Stimulated activated CD4-positive, alpha-beta T cell treated with anti-CD3 and anti-CD28 coated beads, TNF-alpha, amount 100 ng/mL, for 1 hour (primary cell): ENCODE results near the gene TBCE.
"Not testable (repeated sequence)": the region's sequence is repeated elsewhere in the genome, so short reads cannot be mapped to it uniquely, and the experiment has no call there.

Experiments used
- DNase-seq, 3 donors: peaks; one replicate each; pipeline ENCODE4 v3.0.0-alpha.2; 2020; ENCODE audit warnings: low read depth in 3 of 3, low spot score in 1 of 3

Gene TBCE

DNA sequence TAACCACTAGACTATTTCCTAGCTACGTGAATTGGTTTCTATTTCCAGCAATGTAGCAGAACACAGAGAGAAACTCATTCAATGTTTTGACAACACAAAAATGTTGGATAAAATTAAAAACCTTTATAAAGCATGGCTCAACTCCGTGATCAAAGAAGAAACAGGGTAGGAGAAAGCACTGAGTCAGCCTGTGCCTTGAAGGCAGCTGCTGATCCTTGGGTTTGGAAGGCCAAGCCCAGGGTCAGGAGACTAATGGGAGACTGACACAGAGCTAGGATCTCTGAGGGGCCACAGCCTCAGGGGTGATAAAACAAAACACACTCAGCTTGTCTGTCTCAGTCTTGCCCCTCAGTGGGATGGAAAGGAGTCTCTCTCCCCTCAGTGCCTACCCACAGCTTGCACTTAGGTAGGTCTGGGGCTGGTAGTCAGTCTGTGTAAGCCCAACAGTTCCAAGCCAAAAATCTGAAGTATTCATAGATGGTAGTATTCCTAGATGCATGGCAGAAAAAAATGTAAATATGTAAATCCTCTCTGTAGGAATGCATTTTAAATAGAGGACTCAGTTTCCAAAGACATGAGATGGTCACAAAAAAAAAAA lies 83.8 kb downstream of the TBCE start:
- DNase-seq, result no peak

DNA sequence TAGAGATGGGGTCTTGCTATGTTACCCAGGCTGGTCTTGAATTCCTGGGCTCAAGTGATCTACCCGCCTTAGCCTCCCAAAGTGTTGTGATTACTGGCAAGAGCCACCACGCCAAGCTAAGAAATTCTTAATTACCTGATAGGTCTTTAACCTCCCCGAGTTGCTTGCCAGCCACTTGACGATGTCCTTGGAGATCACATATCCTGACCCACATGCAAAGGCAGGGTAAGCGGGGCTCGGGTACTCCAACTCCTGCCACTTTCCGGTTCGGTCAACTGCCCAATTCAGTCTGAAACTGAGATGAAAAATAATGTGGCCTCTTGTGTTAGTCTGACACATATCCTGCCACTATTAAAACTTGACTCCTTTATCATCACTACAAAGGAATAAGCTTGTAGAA lies 86.8 kb downstream of the TBCE start:
- no peak for DNase-seq

DNA sequence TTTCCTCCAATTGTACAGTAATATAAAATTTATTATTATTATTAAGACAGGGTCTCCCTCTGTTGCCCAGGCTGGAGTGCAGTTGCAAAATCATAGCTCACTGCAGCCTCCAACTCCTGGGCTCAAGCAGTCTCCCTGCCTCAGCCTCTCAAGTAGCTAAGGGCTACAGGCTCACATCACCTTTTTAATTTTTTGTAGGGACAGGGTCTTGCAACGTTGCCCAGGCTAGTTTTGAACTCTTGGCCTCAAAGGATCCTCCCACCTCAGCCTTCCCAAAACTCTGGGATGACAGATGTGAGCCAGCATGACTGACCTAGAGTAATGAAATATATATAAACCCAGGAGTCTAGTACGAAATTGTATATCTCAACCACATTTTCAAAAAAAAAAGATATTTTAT lies 87.9 kb downstream of the TBCE start:
- DNase-seq, result no peak

DNA sequence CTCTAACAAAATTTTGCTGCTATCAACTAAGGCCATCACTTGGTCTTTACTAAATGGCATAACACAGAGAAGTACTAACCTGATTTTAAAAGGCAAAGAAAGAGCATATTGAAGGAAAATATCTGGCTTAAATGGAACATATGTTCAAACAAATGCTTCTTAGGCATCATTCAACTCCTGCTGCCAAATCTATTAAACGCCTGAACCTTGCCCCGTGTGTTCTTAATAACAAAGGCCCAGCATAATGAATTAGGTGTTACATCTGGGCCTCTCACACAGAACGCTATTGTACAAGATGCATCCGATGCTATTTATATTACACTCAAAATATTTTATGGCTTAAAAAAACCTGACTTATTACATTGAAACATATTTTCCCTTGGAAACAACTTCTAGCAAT lies 88.6 kb downstream of the TBCE start:
- DNase-seq, result no peak

DNA sequence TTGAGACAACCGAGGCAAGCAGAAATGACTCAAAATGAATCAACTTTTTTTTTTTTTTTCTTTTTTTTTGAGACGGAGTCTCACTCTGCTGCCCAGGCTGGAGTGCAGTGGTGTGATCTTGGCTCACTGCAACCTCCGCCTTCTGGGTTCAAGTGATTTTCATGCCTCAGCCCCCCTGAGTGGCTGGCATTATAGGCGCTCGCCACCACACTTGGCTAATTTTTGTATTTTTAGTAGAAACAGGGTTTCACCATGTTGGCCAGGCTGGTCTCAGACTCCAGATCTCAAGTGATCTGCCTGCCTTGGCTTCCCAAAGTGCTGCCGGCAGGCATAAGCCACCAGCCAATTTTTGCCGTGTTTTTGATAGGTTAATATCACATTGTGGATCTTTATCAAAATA lies 90.6 kb downstream of the TBCE start:
- not testable (repeated sequence) for DNase-seq

DNA sequence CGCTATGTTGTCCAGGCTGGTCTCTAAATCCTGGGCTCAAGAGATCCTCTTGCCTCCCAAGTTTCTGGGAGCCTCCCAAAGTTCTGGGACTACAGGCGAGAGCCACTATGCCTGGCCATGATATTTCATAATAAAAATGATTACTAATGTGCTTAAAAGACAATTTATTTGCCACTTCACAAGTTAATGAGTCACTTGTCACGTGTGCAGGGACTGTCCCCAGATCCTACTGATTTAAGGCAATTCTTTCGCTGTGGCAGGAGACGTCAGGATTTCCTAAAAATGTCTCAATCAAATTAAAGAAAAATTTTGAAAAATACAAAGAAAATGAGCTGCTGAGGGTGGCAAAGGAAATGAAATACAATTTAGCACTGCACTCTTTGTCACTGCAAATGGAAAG lies 93.5 kb downstream of the TBCE start:
- DNase-seq, result no peak

DNA sequence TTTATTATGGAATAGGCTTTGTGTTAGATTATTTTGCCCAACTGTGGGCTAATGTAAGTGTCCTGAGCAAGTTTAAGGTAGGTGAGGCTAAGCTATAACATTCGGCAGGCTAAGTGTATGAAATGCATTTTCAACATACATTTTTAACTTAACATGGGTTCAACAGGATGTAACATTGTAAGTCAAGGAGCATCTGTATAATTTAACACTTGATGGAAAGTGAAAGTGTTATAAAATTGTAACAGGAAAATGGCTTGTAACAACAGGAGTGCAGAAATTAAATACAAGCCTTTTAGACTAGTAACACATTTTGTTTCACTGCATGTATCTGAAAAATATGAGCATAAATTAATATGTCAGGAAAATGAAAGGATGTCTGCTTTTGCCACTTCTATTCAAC lies 94.7 kb downstream of the TBCE start:
- DNase-seq, result no peak

DNA sequence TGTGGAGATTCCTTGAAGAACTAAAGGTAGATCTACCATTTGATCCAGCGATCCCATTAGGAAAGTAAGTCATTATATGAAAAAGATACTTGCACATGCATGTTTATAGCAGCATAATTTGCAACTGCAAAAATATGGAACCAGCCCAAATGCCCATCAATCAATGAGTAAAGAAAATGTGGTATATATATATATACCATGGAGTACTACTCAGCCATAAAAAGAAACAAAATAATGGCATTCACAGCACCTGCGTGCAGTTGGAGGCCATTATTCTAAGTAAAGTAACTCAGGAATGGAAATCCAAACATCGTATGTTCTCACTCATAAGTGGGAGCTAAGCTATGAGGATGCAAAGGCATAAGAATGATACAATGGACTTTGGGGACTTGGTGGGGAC lies 95.6 kb downstream of the TBCE start:
- DNase-seq, result not testable (repeated sequence)

DNA sequence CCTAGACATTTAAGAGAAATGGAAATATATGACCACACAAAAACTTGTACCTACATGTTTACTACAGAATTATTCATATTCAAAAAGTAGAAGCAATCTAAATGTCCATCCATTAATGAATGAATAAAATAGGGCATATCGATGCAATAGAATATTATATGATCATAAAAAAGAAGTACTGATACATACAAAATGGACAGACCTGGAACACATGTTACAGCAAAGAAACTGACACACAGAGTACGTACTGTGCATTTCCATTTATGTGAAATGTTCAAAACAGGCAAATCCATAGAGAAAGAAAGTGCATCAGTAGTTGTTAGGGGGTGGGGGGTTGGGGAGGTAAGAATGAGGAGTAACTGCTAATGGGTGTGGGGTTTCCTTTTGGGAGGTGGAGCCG lies 97.8 kb downstream of the TBCE start:
- DNase-seq, result no peak

DNA sequence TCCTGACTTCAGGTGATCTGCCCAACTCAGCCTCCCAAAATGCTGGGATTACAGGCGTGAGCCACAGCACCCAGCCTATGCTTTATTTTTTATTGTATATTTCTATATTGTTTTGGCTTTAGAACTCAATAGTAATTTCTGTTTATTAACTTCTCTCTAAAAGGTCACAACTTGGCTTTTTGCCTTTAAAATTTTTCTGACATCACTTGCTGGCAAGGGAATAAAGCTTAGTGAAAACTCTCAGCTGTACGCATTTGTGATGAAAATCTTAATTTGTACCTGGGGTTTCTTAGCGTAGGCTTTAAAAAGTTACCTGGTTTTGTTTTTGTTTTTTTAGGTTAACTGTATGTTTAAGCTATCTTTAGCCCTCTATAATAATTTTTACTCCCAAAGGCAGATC lies 100.8 kb downstream of the TBCE start:
- DNase-seq, result no peak

DNA sequence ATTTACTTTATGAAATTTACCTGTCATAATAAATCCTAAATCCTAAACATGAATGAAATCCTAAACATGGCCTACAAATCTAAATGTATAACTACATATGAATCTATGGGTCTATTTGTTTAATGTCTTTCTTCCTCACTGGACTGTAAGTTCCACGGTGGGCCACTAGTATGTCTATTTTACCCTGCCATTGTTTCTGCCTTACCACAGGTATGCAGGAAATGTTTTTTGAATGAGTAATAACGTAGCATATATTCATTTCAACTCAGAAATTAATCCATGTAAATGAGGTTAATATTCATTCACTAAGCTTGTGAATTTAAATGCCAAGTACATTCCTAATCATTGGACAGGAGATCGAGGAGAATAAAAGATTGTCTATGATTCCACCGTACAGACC lies 101.7 kb downstream of the TBCE start:
- DNase-seq, result no peak

DNA sequence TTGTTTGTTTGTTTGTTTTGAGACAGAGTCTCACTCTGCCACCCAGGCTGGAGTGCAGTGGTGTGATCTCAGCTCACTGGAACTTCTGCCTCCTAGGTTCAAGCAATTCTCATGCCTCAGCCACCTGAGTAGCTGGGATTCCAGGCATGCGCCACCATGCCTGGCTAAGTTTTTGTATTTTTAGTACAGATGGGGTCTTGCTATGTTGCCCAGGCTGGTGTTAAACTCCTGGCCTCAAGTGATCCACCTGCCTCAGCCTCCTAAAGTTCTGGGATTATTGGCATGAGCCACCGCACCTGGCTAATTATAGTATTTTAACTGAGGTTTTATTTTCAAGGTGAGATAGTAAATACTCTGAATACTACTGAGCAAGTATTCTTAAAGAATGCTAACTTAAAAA lies 102.7 kb downstream of the TBCE start:
- DNase-seq, result not testable (repeated sequence)

DNA sequence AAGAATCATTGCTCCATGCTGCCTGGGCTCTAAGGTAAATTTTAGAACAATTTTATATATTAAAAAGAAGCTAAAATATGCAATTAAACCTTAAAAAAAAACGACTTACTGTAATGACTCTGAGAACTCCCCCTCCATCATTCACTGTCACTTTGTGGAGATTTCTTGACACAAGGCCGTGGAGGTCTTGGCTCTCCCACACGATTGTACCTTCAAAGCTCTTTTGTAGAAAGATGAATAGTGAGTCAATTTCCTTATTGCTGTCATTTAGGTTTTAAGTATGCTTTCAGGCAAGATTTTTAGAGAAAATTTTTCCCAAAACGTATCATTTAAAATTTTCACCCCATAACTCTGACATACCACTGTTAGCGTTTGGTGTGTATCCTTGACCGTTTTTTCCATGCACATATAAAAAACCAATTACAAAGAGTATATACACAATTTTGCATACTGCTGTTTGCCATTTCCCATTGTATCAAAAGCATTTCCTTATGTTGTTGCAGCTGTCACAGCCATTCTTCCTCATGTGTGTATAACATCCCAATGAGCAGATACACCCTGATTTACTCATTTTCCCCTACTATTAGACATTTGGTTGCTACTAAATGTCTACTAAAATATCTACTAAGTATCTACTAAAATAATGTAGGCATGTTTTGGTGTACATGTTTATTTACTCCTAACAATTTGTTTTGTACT lies 103.7 kb downstream of the TBCE start:
- DNase-seq, result no peak

DNA sequence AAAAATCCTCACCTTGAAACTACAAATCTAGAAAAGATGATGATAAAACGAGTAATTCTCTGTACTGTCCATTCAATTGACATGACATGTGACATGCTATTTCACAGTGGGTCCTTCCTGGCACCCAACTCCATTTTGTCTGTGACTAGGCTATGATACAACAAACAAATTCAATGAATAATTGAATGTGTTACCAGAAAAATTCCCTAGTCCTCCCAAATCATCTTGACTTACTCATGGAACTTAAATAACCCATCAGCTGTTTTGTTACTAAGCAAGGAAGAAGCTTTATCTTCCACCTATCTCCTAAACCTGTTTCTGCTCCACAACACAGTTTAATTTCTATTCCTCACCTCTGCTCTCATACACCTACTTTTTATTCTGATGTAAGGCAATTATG lies 106.6 kb downstream of the TBCE start:
- DNase-seq, result no peak

DNA sequence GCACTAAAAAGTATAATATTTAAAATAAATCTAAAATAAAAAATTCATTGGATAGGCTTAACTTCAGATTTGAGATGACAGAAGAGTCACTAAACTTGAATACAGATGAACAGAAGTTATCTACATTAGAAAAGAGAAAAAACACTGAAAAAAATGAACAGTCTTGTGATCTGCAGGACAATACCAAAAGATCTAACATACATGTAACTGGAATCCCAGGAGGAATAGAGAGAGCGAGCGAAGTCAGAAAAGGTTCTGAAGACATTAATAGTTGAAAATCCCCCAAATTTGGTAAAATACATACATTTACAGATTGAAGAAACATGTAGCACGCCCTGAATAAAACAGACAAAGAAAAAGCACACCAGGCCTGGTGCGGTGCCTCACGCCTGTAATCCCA lies 115.9 kb downstream of the TBCE start:
- no peak for DNase-seq

DNA sequence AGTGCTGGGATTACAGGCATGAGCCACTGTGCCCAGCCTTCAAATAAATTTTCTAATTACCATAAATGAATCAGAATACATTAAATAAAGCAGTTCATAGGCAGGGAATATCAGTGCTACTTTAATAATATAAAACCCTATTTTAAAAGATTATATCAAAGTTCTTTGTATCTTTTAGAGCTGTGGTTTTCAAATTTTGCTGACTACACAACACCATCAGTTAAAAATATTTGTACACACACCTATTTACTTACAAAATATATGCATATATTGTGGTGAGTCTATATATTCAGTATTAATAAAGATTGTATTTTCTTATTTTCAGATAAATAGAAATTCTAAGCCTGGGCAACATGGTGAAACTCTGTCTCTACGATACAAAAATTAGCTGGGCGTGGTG lies 118.3 kb downstream of the TBCE start:
- no peak for DNase-seq

DNA sequence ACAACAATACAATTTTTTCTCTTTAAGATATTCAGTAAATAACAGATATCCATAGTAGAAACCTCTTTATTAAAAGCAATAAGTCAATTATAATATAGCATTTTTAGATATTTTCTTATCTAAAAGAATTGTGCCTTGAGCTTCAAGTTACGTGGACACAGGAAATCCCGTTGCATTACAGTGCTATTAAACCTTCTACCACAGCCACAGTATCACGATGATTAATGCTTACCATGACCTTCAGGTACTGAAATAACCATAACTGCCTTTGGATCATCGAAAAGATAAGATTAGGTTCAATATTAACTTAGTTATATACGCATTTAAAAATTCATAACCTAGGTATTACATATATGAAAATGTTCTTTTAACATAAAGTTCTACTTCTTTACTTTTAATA lies 119.1 kb downstream of the TBCE start:
- no peak for DNase-seq

DNA sequence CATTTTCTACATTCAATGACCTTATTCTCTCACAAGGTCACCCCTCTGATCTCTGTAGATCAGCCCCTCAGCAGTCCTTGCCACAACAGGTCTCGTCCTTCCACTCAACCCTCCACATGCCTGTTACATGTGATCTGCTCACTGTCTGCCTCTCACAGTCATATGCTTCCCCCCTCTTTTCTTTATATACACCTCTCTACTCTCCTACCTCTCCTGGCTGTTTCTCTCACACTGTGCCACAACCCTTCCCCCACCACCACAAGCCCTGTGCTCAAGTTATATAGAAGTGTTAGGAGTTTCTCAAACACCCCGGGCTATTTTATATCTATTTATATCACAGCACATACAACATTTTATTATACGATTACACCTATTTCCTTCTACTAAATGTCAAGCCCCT lies 124.4 kb downstream of the TBCE start:
- no peak for DNase-seq

DNA sequence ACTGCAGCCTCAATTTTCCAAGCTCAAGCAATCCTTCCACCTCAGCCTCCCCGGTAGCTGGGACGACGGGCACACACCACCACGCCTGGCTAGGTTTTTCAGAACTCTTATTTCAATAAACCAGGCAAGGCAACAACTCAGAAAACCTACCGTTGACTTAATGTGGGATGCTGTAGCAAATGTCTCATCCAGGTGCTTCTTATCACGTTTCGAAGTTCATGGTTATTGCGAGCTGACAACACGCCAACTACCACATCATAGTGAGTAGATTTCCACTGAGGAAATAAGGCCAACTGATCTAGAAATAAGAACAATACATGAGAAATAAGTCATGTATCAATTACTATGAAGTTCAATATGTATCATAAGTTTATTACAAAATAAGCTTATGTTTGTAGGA lies 127.3 kb downstream of the TBCE start:
- DNase-seq, result no peak

DNA sequence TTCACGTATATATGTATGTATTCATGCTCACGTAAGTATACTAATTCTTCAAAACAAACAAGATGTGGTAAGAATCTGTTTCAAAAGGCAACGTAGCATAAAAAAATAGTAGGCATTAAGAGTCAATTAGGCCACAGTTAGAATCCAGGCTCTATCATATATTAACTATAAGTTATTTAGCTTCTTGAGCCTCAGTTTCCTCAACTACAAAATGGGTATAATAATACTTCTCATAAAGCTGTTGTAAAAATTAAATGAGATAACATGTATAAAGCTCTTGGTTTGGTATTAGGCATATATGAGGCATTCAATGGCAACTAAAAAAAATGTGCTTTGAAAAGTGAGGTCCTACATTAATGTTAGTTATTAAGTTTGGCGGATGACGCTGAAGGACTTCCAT lies 127.8 kb downstream of the TBCE start:
- DNase-seq, result no peak

DNA sequence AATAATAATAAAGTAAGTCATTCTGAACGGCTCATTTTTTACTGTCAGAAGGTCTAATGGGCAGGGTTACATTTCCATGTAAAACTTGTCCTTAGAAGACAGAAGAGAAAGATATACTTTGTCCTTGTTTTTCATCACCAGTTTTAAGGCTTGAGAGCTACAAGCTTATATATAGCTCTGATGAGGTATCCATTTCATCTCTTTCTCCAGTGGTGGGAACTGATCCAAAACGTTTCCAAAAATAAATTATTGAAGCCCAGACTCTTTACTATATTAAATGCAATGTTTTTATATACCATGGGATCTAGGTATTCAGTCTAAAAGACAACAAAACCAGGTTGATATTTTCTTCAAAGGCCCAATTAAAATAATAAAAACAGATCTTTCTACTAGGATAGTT lies 128.3 kb downstream of the TBCE start:
- DNase-seq, result no peak

DNA sequence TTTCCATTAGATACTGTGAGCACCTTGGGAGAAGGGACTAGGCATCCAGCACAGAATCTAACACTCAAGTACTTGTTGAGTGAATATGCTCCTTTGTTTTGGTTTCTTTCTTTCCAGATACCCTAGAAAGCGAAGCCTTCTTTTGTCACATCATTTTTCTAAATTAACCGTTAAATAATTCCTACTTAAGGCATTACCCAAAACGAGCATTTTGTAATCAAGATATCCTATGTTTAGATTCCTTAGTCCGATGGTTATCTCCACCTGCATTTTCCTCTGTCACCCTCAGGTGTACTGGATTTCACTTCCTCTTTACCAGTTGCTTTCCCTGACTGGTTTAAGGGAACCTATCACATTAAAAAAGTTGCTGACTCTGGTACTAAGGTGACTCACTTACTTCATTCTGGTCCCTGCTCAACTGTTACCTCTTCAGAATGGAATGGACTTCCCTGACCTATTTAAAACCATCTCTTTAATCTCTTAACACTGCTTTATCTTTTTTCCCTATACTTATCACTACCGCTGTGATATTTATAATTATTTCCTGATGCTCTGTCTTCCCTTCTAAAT lies 133.8 kb downstream of the TBCE start:
- no peak for DNase-seq
